ENCODE measurements around the gene TMEM37.

Gene TMEM37

GRCh38 chr2:119483896-119484718, 52.5 kb downstream of the TMEM37 start:
- H3K27me3 ChIP-seq (ENCODE audit: control insufficient read depth in 2 of 2, insufficient read depth in 2 of 2, low read length in 2 of 2) = no peaks in the 10 kb centered on the region
- H3K4me3 ChIP-seq (ENCODE audit: low read length in 2 of 2) = no peak overlapping the region
- H3K36me3 ChIP-seq (ENCODE audit: control insufficient read depth in 2 of 2, insufficient read depth in 2 of 2, low read length in 2 of 2) = no peaks in the 10 kb centered on the region
- H3K9me3 ChIP-seq (ENCODE audit: control insufficient read depth in 2 of 2, low read length in 2 of 2) = no peaks in the 10 kb centered on the region
- H3K27ac ChIP-seq (ENCODE audit: low read depth in 2 of 2, low read length in 2 of 2) = no peak overlapping the region
- H3K4me1 ChIP-seq (ENCODE audit: control insufficient read depth in 2 of 2, insufficient read depth in 2 of 2, low read length in 2 of 2) = peaks cover 13 to 23% of the 10 kb centered on the region in 2 donors
- H3K9ac ChIP-seq (ENCODE audit: low read depth in 1 of 2, low read length in 2 of 2) = no peak overlapping the region

- Histone ChIP-seq H3K4me1 (ENCODE audit: control insufficient read depth in 2 of 2, insufficient read depth in 2 of 2, low read length in 2 of 2) (peaks cover 17 to 27% of the 10 kb centered on the region in 2 donors), H3K4me3 (ENCODE audit: low read length in 2 of 2) (no peak overlapping the region), H3K27me3 (ENCODE audit: control insufficient read depth in 2 of 2, insufficient read depth in 2 of 2, low read length in 2 of 2) (no peaks in the 10 kb centered on the region), H3K9ac (ENCODE audit: low read depth in 1 of 2, low read length in 2 of 2) (no peak overlapping the region), H3K9me3 (ENCODE audit: control insufficient read depth in 2 of 2, low read length in 2 of 2) (no peaks in the 10 kb centered on the region), H3K36me3 (ENCODE audit: control insufficient read depth in 2 of 2, insufficient read depth in 2 of 2, low read length in 2 of 2) (no peaks in the 10 kb centered on the region), H3K27ac (ENCODE audit: low read depth in 2 of 2, low read length in 2 of 2) (no peak overlapping the region)
Measured at GRCh38 chr2:119484834-119485233, 53.2 kb downstream of the TMEM37 start.

- Histone ChIP-seq H3K36me3 (ENCODE audit: control insufficient read depth in 2 of 2, insufficient read depth in 2 of 2, low read length in 2 of 2) (no peaks in the 10 kb centered on the region), H3K27me3 (ENCODE audit: control insufficient read depth in 2 of 2, insufficient read depth in 2 of 2, low read length in 2 of 2) (no peaks in the 10 kb centered on the region), H3K4me3 (ENCODE audit: low read length in 2 of 2) (no peak overlapping the region), H3K9me3 (ENCODE audit: control insufficient read depth in 2 of 2, low read length in 2 of 2) (no peaks in the 10 kb centered on the region), H3K4me1 (ENCODE audit: control insufficient read depth in 2 of 2, insufficient read depth in 2 of 2, low read length in 2 of 2) (peaks cover 20 to 33% of the 10 kb centered on the region in 2 donors), H3K27ac (ENCODE audit: low read depth in 2 of 2, low read length in 2 of 2) (no peak overlapping the region), H3K9ac (ENCODE audit: low read depth in 1 of 2, low read length in 2 of 2) (no peak overlapping the region)
Measured at GRCh38 chr2:119485336-119486110, 53.9 kb downstream of the TMEM37 start.

- no peaks in the 10 kb centered on the region for H3K27me3 ChIP-seq (ENCODE audit: control insufficient read depth in 2 of 2, insufficient read depth in 2 of 2, low read length in 2 of 2)
- no peak overlapping the region for H3K9ac ChIP-seq (ENCODE audit: low read depth in 1 of 2, low read length in 2 of 2)
- H3K4me3 ChIP-seq (ENCODE audit: low read length in 2 of 2) = no peak overlapping the region
- H3K27ac ChIP-seq (ENCODE audit: low read depth in 2 of 2, low read length in 2 of 2) = no peak overlapping the region
- H3K9me3 ChIP-seq (ENCODE audit: control insufficient read depth in 2 of 2, low read length in 2 of 2) = no peaks in the 10 kb centered on the region
- H3K4me1 ChIP-seq (ENCODE audit: control insufficient read depth in 2 of 2, insufficient read depth in 2 of 2, low read length in 2 of 2) = peaks cover 20 to 33% of the 10 kb centered on the region in 2 donors
- H3K36me3 ChIP-seq (ENCODE audit: control insufficient read depth in 2 of 2, insufficient read depth in 2 of 2, low read length in 2 of 2) = no peaks in the 10 kb centered on the region
Measured at GRCh38 chr2:119486196-119486827, 54.7 kb downstream of the TMEM37 start.

- Histone ChIP-seq H3K27me3 (ENCODE audit: control insufficient read depth in 2 of 2, insufficient read depth in 2 of 2, low read length in 2 of 2) (no peaks in the 10 kb centered on the region), H3K36me3 (ENCODE audit: control insufficient read depth in 2 of 2, insufficient read depth in 2 of 2, low read length in 2 of 2) (no peaks in the 10 kb centered on the region), H3K4me3 (ENCODE audit: low read length in 2 of 2) (no peak overlapping the region), H3K9ac (ENCODE audit: low read depth in 1 of 2, low read length in 2 of 2) (no peak overlapping the region), H3K4me1 (ENCODE audit: control insufficient read depth in 2 of 2, insufficient read depth in 2 of 2, low read length in 2 of 2) (peaks cover 20 to 33% of the 10 kb centered on the region in 2 donors), H3K9me3 (ENCODE audit: control insufficient read depth in 2 of 2, low read length in 2 of 2) (no peaks in the 10 kb centered on the region), H3K27ac (ENCODE audit: low read depth in 2 of 2, low read length in 2 of 2) (peak overlapping the region in 1 of 2 donors; percentile 75)
Measured at GRCh38 chr2:119486886-119487285, 55.2 kb downstream of the TMEM37 start.

- Histone ChIP-seq H3K27me3 (ENCODE audit: control insufficient read depth in 2 of 2, insufficient read depth in 2 of 2, low read length in 2 of 2) (no peaks in the 10 kb centered on the region), H3K9ac (ENCODE audit: low read depth in 1 of 2, low read length in 2 of 2) (no peak overlapping the region), H3K4me1 (ENCODE audit: control insufficient read depth in 2 of 2, insufficient read depth in 2 of 2, low read length in 2 of 2) (peaks cover 20 to 33% of the 10 kb centered on the region in 2 donors), H3K4me3 (ENCODE audit: low read length in 2 of 2) (no peak overlapping the region), H3K9me3 (ENCODE audit: control insufficient read depth in 2 of 2, low read length in 2 of 2) (no peaks in the 10 kb centered on the region), H3K27ac (ENCODE audit: low read depth in 2 of 2, low read length in 2 of 2) (peak overlapping the region; percentile 18 to 75), H3K36me3 (ENCODE audit: control insufficient read depth in 2 of 2, insufficient read depth in 2 of 2, low read length in 2 of 2) (no peaks in the 10 kb centered on the region)
Measured at GRCh38 chr2:119487434-119488244, 56.0 kb downstream of the TMEM37 start.
